ENCODE measurements around the gene RHBDD2.

DNA sequence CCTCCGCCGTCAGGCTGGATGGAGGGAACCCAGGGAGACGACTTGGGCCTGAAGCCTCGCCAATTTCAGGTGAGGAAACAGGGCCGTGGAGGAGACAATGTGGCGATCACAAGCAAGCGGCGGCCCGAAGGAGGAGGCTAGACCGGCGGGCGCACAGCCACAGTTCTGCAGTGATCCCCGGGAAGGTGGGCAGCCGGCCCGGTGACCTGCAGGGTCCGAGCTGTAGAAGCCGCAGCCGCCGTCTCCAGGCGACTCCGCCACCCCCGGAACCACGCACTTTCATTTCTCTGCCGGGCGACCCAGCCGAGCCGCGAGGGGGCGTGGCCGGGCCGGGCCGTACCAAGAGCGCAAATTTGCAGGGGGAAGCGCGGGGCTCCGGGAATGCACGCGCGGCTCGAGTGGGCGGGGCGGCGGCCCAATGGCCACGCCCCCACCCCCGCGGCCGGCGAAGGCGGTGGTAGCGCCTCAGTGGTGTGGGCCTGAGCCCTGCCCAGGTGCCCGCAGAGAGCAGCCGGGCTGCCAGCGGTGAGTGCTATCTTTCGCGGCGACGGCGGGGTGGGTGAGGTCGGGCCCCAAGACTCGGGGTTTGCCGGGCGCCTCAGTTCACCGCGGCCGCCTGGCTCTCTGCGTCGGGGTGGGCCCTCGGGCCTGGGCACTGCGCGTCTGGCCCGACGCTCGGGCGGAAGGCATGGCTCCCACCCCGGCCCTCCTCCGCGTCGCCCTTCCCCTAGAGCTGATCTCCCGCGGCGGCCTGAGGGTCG lies 36.0 kb downstream of the RHBDD2 start, which contains the start of gene POR:
- TF ChIP-seq POLR2A (IDR thresholded peaks at IDR 0.05): peak; percentile 99 to 100
- TF ChIP-seq, protein P1, sequence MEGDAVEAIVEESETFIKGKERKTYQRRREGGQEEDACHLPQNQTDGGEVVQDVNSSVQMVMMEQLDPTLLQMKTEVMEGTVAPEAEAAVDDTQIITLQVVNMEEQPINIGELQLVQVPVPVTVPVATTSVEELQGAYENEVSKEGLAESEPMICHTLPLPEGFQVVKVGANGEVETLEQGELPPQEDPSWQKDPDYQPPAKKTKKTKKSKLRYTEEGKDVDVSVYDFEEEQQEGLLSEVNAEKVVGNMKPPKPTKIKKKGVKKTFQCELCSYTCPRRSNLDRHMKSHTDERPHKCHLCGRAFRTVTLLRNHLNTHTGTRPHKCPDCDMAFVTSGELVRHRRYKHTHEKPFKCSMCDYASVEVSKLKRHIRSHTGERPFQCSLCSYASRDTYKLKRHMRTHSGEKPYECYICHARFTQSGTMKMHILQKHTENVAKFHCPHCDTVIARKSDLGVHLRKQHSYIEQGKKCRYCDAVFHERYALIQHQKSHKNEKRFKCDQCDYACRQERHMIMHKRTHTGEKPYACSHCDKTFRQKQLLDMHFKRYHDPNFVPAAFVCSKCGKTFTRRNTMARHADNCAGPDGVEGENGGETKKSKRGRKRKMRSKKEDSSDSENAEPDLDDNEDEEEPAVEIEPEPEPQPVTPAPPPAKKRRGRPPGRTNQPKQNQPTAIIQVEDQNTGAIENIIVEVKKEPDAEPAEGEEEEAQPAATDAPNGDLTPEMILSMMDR (IDR thresholded peaks at IDR 0.05): peak in 1 of 6 experiments; percentile 46
